Measurements from ENCODE around the gene GPS1. TPM values are rescaled to one million over a fixed set of nuclear protein-coding genes. Genes with fewer than 3 reads are reported as not detected.

GPS1 gene
- total and polyA plus RNA-seq, 2 of the 4 experiments (the other 2 are of a cell fraction) = 157 to 181 TPM

GRCh38 chr17:82024859-82025258, 26.8 kb upstream of the GPS1 start:
- Histone ChIP-seq H3K79me1 (ENCODE audit: low read depth in 1 of 2, low read length in 2 of 2) (peaks cover 12 to 39% of the 10 kb centered on the region in 2 experiments), H2BK5ac (ENCODE audit: low read depth, low read length, poor library complexity, severe bottlenecking) (no peak overlapping the region), H3K56ac (ENCODE audit: extremely low read depth, insufficient read depth, low read length) (no peak overlapping the region), H2BK15ac (ENCODE audit: low read depth, low read length) (no peak overlapping the region), H3K18ac (ENCODE audit: low read depth, low read length) (no peak overlapping the region), H3K14ac (replicated peaks; ENCODE audit: low read depth, low read length) (no peak overlapping the region), H2BK120ac (ENCODE audit: low read depth, low read length) (no peak overlapping the region), H2AK5ac (ENCODE audit: low read depth, low read length) (no peak overlapping the region), H3K36me3 (ENCODE audit: control insufficient read depth, insufficient read depth, low read length) (peaks cover 2% of the 10 kb centered on the region), H2AFZ (replicated peaks; ENCODE audit: low read length, poor library complexity) (peak overlapping the region; percentile 32), H3K4me2 (ENCODE audit: low read depth, low read length) (no peak overlapping the region), H3K4me3 (ENCODE audit: insufficient read depth, low read depth, low read length) (no peak overlapping the region), H3K4me1 (ENCODE audit: control insufficient read depth, insufficient read depth, low read length) (peaks cover 13% of the 10 kb centered on the region), H4K8ac (ENCODE audit: low read depth in 2 of 2, low read length in 2 of 2) (no peak overlapping the region), H4K20me1 (ENCODE audit: insufficient read depth, low read length) (peaks cover 24% of the 10 kb centered on the region), H3K9me3 (ENCODE audit: control insufficient read depth, insufficient read depth, low read length) (no peaks in the 10 kb centered on the region), H3K27ac (ENCODE audit: insufficient read depth, low read length) (no peak overlapping the region), H3K4ac (ENCODE audit: low read depth, low read length) (no peak overlapping the region), H3K9me1 (ENCODE audit: insufficient read depth, low read length) (no peaks in the 10 kb centered on the region), H2AK9ac (replicated peaks; ENCODE audit: low read depth, low read length, poor library complexity) (peak overlapping the region; percentile 55), H3K27me3 (ENCODE audit: control insufficient read depth, insufficient read depth, low read length) (no peaks in the 10 kb centered on the region), H3K23ac (ENCODE audit: low read depth, low read length) (no peak overlapping the region), H3K9ac (ENCODE audit: low read depth, low read length) (no peak overlapping the region), H4K5ac (ENCODE audit: low read depth, low read length) (no peak overlapping the region), H2BK20ac (ENCODE audit: low read depth, low read length) (no peak overlapping the region), H4K91ac (ENCODE audit: insufficient read depth, low read depth, low read length) (no peak overlapping the region)
- CTCF ChIA-PET = no interaction called here
- DNase-seq = no peak
- BruUV-seq (replicated peaks) = no TSS peak
- TF ChIP-seq NFE2L2 (IDR thresholded peaks at IDR 0.05; ENCODE audit: low read depth, low read length) (no peak), RCOR1 (IDR thresholded peaks at IDR 0.05; ENCODE audit: insufficient replicate concordance, low read length) (no peak), CTCF (conservative IDR thresholded peaks at IDR 0.05; ENCODE audit: low read depth, low read length) (no peak), BHLHE40 (IDR thresholded peaks at IDR 0.05; ENCODE audit: low read depth, low read length) (no peak), RAD21 (IDR thresholded peaks at IDR 0.05; ENCODE audit: low read length) (no peak), SMC3 (IDR thresholded peaks at IDR 0.05; ENCODE audit: low read depth, low read length) (no peak), CHD1 (IDR thresholded peaks at IDR 0.05; ENCODE audit: low read depth, low read length) (no peak), USF2 (IDR thresholded peaks at IDR 0.05; ENCODE audit: low read depth, low read length) (no peak)
- dilution Hi-C loops (cut with HindIII; ENCODE audit: low sequenced_read_pairs, unreplicated experiment) = no loop called here
- in situ Hi-C loops (cut with MboI; ENCODE audit: low sequenced_read_pairs) = no loop called here
- POLR2A ChIA-PET (ENCODE audit: unreplicated experiment) = no interaction called here
- intact Hi-C loops (cut with micrococcal nuclease) = no loop called here
- 99% methylated on average over 12 of the region's 17 CpGs; no CpG with 5 or more reads in 1 of the 2 experiments for WGBS, 2 experiments (ENCODE audit: extremely low coverage in 2 of 2, insufficient read length in 1 of 2)
- ATAC-seq (ENCODE audit: low read depth) = no peak

Measured in IMR-90 (cell line).